HG02973 (cell line): Measurements from ENCODE around the gene CLCA2.
A peak's percentile ranks its signal among the peaks of the same experiment; 100 is the strongest.

Experiments used
- ATAC-seq: cut with Tn5 transposase; IDR thresholded peaks from one replicate; pipeline ENCODE4 v1.9.1; 2021; ENCODE audit warnings: moderate library complexity; ENCODE audit not compliant: unreplicated experiment

CLCA2 gene

DNA sequence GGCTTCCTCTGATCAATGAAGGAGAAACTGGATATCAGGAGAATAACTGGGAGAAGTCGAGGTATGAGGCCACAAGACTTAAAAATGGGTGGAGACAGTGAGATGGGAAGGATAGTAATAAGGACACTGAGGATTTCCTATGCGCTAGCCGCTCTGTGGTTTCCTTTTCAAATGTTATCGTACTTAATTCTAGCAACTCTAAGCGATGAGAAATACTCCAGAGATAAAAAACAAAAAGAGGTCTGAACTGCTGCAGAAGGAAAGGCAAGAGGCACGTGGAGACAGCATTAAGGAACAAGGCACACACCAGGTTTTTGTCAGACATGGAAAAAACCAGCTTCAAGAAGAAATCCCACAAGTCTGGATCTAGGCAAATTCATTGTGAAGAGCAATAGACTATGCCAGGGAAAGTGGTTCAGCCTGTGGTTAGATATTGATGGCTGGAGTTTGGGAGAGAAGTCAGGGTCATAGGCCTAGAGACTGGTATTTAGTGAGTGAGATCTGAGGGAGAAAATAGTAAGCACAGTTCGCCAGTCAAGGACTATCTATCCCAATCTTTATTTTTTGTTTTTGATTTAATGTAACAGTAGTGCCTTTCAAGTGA, 5.3 kb downstream of the CLCA2 start:
- ATAC-seq: no peak

DNA sequence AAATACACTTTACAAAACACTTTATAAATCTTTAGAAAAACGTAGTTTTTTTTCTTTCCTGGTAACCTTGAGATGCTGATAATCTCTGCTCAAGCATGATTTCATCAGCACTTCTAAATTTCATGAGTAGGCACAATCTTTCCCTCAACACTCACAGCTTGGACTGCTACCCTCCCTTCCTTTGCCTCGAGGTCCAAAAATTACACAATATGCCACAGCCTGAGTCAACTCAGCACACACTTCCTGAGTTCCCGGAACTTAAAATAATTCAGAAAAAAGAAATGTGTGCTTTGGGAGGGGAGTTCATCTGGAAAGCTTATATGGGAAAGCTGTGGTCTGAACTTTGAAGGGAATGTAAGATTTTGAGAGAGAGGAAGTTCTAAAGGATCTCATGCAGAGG, 5.9 kb downstream of the CLCA2 start:
- no peak for ATAC-seq

GRCh38 chr1:86430376-86430775, 6.4 kb downstream of the CLCA2 start:
- no peak for ATAC-seq

GRCh38 chr1:86434059-86434458, 10.1 kb downstream of the CLCA2 start:
- no peak for ATAC-seq

- no peak for ATAC-seq
Measured at GRCh38 chr1:86435327-86435726, 11.4 kb downstream of the CLCA2 start.

DNA sequence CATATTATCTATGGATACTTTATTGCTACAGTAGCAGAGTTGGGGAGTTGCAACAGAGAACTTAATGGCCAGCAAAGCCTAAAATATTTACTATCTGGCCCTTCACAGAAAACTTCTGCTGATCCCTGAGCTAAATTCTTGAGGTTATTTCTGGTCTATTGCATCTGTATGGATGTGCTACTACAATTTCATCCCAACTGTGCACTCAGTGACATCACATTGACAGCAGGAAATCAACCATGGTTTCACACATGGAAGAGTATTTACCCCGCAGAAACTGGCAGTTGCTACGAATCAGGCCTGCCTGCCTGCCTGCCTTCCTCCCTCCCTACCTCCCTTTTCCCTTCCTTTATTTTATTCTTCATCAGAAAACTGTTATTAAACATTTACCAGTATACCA, 12.1 kb downstream of the CLCA2 start:
- no peak for ATAC-seq

DNA sequence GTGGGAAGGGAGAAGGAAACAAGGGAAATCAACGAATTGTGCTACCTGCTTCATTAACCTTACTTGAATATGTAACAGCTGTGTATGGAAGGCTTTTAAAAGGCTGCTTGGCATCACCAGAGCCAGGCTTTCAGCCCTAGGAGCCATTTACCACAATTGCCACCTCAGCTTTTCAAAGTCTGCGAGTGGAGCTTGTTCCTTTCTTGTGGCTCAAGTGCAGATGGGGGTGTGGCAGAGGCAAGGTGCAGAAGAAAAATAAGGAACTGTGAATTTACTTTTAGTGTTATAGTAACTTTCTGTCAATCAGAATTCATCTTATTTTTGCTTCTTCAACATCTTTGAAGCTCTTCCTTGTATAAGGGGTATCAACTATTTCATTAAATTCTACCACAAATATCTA, 17.6 kb downstream of the CLCA2 start:
- ATAC-seq: no peak

- ATAC-seq: no peak
Measured at GRCh38 chr1:86441997-86442396, 18.0 kb downstream of the CLCA2 start.

DNA sequence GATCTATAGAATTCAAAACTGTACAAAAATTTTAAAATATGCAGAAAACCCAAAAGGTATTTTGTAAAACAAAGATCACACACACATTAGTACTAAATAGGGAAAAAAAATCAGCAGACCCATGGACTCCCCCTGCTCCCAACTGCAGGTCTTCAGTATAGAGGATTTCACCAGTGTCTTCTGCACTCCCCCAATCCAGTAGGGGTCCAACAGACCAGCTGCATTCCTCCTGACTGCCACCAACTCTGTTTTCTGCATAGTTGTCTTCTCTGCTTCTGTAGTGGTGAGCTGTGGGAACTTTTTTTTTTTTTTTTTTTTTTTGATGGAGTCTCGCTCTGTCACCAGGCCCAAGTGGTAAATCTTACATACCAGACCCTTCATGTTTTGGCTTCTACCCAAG, 21.9 kb downstream of the CLCA2 start:
- ATAC-seq: no peak

GRCh38 chr1:86447198-86447790, 23.3 kb downstream of the CLCA2 start:
- ATAC-seq: no peak

- no peak for ATAC-seq
Measured at GRCh38 chr1:86448670-86449069, 24.7 kb downstream of the CLCA2 start.

DNA sequence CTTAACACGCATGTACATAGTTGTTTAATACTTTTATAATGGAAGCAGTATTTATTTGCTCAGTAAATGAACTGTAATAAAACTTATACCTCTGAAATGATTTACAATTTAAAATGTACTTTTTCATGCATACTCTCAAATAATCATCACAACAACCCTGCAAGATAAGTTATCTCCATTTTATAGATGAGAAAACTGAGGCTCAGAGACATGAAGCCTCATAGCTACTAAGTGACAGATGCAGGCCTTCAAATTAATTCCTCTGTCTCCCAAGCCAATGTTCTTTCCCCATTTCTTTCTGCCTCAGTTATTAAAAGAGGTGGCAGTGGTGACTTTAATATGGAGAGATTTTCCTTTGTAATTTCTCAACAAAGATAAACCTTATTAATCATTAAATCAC, 25.1 kb downstream of the CLCA2 start:
- ATAC-seq: no peak

- ATAC-seq: no peak
Measured at GRCh38 chr1:86450847-86451246, 26.9 kb downstream of the CLCA2 start.

- ATAC-seq: no peak
Measured at GRCh38 chr1:86453664-86454063, 29.7 kb downstream of the CLCA2 start.

DNA sequence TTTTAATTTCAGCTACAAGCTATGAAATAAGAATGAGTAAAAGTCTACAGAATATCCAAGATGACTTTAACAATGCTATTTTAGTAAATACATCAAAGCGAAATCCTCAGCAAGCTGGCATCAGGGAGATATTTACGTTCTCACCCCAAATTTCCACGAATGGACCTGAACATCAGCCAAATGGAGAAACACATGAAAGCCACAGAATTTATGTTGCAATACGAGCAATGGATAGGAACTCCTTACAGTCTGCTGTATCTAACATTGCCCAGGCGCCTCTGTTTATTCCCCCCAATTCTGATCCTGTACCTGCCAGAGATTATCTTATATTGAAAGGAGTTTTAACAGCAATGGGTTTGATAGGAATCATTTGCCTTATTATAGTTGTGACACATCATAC, 31.1 kb downstream of the CLCA2 start:
- no peak for ATAC-seq

- no peak for ATAC-seq
Measured at GRCh38 chr1:86460998-86461397, 37.0 kb downstream of the CLCA2 start.

DNA sequence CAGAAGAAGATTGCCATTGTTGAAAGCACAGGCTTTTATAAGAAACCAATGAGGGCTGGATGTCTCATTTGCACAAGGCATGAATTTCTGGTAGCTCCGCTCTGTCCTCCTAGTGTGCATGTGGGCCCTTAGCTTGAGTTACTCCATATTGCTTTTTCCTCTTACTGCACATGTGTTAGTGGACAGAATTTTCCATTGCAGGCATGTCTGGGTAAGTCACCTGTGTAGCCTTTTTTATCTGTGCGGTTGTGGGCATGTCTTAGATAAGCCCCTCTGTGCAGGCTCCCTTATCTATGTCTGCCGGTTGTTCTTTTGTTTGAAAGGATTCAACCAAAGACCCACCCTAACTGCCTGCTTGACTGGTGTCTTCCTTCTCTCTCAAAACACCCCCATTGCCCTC, 37.5 kb downstream of the CLCA2 start:
- no peak for ATAC-seq

- ATAC-seq: no peak
Measured at GRCh38 chr1:86464819-86465218, 40.8 kb downstream of the CLCA2 start.

DNA sequence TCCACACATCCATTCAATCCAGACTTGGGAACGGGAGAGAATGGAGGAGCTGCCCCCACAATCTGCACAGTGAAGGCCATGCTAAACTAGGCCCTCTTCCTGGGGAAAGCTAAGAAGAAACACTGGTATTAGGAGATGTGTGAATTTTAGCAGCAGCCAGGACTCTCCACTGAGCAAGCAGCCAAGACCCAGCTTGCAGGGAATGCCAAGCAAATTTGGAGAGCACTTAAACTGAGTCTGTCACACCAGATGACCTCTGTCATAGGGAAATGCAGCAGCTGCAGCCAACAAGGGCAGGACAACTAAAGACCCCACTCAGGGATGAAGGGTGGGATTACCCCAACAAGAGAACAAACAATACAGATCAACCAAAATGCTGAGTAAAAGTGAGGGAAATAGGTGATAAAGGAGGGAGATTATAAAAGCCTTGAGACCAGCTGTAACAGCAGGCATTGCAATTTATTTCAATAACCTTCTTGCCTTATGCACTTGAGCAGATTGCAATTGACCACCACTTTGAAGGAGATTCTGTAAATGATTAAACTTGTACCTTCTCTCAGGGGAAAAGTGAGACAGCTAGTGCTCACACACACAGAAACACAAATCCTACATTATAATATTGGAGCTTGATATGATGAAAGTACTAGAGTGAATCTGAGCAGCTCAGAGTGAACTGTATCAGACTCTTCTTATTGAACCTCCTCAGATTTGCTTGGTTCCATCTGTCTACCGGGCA, 42.3 kb downstream of the CLCA2 start:
- no peak for ATAC-seq

GRCh38 chr1:86466986-86467385, 43.0 kb downstream of the CLCA2 start:
- ATAC-seq: no peak

GRCh38 chr1:86468501-86468977, 44.6 kb downstream of the CLCA2 start, which contains the start of gene CLCA1:
Gene CLCA1, plus strand, starts transcription at chr1:86468927. Its CDS starts 45 bp downstream, at chr1:86468972.
- ATAC-seq: no peak

DNA sequence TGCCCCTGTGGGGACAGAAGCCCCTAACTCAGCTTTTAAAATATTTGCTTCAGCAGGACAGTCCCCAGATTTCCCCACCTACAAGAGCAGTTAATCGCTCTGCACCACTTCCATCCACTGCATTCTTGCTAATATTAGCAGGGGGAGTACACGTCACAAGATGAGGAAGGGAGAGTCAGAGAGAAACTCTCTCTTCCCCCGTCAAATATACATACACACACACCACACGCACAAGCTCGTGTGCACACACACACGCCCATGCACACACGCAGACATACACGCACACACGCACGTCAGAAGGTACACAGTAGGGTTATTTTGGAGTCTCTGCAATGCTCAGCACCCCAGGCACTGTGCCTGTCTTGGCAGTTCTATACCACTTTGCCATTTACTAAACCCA, 46.9 kb downstream of the CLCA2 start:
- peak; percentile 68 for ATAC-seq
